Astrocyte (in vitro differentiated cells and primary cell): ENCODE results near the gene CACNA1F.

Experiments used
- EZH2 ChIP-seq: IDR thresholded peaks from 2 replicates; pipeline ENCODE4 v1.6.1; 2012; ENCODE audit warnings: mild to moderate bottlenecking, low read length, inconsistent platforms; ENCODE audit not compliant: insufficient read depth
- TF ChIP-seq, protein P1 (sequence below): IDR thresholded peaks from 2 replicates; pipeline ENCODE4 v1.5.1; 2011; ENCODE audit warnings: low read depth, mild to moderate bottlenecking, inconsistent platforms, low read length, moderate library complexity; ENCODE audit not compliant: insufficient read depth

DNA sequence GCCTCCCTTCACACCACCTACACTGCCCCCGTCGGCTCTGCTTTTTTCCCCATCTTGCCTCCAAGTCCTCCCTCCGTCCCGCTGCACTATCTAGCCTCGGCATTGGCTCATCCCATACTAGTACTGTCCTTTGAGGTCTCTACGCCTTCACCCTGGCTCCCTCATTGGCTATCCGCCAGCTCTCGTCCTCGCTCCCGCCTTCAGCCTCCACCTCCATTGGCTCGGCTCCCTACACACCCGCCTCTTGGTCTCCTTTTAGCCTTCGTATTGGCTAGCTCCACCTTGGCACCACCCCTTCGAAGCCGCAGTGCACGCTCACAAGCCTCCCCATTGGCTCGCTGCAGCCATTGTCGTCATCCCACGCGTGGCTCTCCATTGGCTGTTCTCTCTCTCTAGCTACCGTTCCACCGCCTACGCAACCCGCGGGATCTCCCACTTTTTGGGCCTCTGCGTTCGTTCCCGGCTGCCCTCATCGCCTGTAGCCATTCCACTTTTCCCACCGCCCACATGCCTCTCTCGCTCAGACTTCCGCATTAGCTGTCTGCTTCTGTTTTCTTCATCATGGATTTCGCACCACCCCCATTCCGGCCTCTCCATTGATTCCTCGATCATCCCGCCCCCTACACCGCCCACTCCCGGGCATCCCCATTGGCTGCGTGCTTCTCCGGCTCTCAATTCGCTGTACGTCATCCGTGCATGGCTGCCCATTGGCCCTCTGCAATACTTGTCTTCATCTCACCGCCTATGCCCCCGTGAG lies 36.0 kb upstream of the CACNA1F start:
- no peak for TF ChIP-seq EZH2
- TF ChIP-seq, protein P1, sequence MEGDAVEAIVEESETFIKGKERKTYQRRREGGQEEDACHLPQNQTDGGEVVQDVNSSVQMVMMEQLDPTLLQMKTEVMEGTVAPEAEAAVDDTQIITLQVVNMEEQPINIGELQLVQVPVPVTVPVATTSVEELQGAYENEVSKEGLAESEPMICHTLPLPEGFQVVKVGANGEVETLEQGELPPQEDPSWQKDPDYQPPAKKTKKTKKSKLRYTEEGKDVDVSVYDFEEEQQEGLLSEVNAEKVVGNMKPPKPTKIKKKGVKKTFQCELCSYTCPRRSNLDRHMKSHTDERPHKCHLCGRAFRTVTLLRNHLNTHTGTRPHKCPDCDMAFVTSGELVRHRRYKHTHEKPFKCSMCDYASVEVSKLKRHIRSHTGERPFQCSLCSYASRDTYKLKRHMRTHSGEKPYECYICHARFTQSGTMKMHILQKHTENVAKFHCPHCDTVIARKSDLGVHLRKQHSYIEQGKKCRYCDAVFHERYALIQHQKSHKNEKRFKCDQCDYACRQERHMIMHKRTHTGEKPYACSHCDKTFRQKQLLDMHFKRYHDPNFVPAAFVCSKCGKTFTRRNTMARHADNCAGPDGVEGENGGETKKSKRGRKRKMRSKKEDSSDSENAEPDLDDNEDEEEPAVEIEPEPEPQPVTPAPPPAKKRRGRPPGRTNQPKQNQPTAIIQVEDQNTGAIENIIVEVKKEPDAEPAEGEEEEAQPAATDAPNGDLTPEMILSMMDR, result no peak
